Fibroblast of skin of scalp (primary cell): ENCODE data around the gene CMTM3.
"Not testable (repeated sequence)": the region's sequence is repeated elsewhere in the genome, so short reads cannot be mapped to it uniquely, and the experiment has no call there.

Source experiments
- DNase-seq: peaks from one replicate; pipeline ENCODE4 v3.0.0-alpha.2; 2013

CMTM3 gene

GRCh38 chr16:66585481-66586239 is 18.8 kb upstream of the CMTM3 start:
- no peak for DNase-seq

GRCh38 chr16:66587881-66588600 is 16.5 kb upstream of the CMTM3 start:
- DNase-seq: no peak

GRCh38 chr16:66588981-66589713 is 15.4 kb upstream of the CMTM3 start:
- DNase-seq: no peak

GRCh38 chr16:66590322-66590721 is 14.2 kb upstream of the CMTM3 start:
- no peak for DNase-seq

GRCh38 chr16:66591018-66591417 is 13.5 kb upstream of the CMTM3 start:
- DNase-seq: no peak

GRCh38 chr16:66592241-66592640 is 12.3 kb upstream of the CMTM3 start:
- no peak for DNase-seq

GRCh38 chr16:66592814-66593213 is 11.7 kb upstream of the CMTM3 start:
- DNase-seq: no peak

GRCh38 chr16:66594739-66595138 is 9.8 kb upstream of the CMTM3 start:
- DNase-seq: no peak

GRCh38 chr16:66596559-66596958 is 7.9 kb upstream of the CMTM3 start:
- not testable (repeated sequence) for DNase-seq

- no peak for DNase-seq
Observed at GRCh38 chr16:66596986-66597848, 7.3 kb upstream of the CMTM3 start.

- no peak for DNase-seq
Observed at GRCh38 chr16:66598111-66598510, 6.4 kb upstream of the CMTM3 start.

- DNase-seq: no peak
Observed at GRCh38 chr16:66599726-66600125, 4.8 kb upstream of the CMTM3 start.

- no peak for DNase-seq
Observed at GRCh38 chr16:66600477-66600876, 4.0 kb upstream of the CMTM3 start.

- DNase-seq: no peak
Observed at GRCh38 chr16:66601471-66601870, 3.0 kb upstream of the CMTM3 start.

GRCh38 chr16:66603537-66604375 is 748 bp upstream of the CMTM3 start:
- peak; percentile 64 for DNase-seq

GRCh38 chr16:66605177-66605978 is 874 bp downstream of the CMTM3 start:
- DNase-seq: peak; percentile 48

GRCh38 chr16:66605979-66606751 is 1.7 kb downstream of the CMTM3 start:
- no peak for DNase-seq

GRCh38 chr16:66608241-66609138 is 4.0 kb downstream of the CMTM3 start:
- DNase-seq: peak; percentile 86

GRCh38 chr16:66609139-66609510 is 4.6 kb downstream of the CMTM3 start:
- no peak for DNase-seq
